GM19372 (cell line): ENCODE data around the gene REM2.

Experiments used
- ATAC-seq: cut with Tn5 transposase; IDR thresholded peaks from one replicate; pipeline ENCODE4 v1.9.1; 2021; ENCODE audit warnings: mild to moderate bottlenecking, low read depth, moderate library complexity; ENCODE audit not compliant: unreplicated experiment

The REM2 gene

GRCh38 chr14:22926316-22926715 is 43.3 kb downstream of the REM2 start:
- ATAC-seq: no peak

GRCh38 chr14:22928237-22929103 is 45.4 kb downstream of the REM2 start:
- no peak for ATAC-seq

- peak; percentile 94 for ATAC-seq
Observed at GRCh38 chr14:22929104-22929960, 46.3 kb downstream of the REM2 start, which contains the start of gene PRMT5. Gene PRMT5 (minus strand): TSS chr14:22929376. CDS start chr14:22929361, 15 bp downstream.

- no peak for ATAC-seq
Observed at GRCh38 chr14:22929961-22930364, 46.9 kb downstream of the REM2 start.

GRCh38 chr14:22932146-22932545 is 49.1 kb downstream of the REM2 start:
- no peak for ATAC-seq

GRCh38 chr14:22935156-22935555 is 52.1 kb downstream of the REM2 start:
- ATAC-seq: no peak
